HG02938 (cell line): ENCODE data around the gene ADARB2.

Experiments used
- ATAC-seq: cut with Tn5 transposase; IDR thresholded peaks from one replicate; pipeline ENCODE4 v1.9.1; 2021; ENCODE audit warnings: mild to moderate bottlenecking, moderate library complexity; ENCODE audit not compliant: unreplicated experiment

ADARB2 gene

DNA sequence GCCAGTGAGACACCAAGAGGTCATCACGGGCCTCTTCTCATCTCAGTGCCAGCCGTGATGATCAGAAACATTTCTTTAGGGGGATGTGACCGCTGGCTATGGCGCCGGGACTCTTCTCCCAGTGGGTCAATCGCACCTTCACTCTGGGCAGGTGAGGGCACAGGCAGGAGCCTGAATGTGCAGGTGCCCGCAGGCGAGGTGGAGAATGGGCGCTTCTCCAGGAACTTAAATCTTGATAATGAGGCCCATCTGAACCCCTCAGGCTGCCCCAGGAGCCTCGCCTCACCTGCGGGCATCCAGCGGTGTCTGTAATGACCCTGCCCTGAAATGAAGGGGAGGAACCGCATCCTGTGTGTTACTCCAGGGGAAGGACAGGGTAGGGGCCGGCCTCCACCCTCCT is 204.7 kb downstream of the ADARB2 start:
- ATAC-seq = no peak

DNA sequence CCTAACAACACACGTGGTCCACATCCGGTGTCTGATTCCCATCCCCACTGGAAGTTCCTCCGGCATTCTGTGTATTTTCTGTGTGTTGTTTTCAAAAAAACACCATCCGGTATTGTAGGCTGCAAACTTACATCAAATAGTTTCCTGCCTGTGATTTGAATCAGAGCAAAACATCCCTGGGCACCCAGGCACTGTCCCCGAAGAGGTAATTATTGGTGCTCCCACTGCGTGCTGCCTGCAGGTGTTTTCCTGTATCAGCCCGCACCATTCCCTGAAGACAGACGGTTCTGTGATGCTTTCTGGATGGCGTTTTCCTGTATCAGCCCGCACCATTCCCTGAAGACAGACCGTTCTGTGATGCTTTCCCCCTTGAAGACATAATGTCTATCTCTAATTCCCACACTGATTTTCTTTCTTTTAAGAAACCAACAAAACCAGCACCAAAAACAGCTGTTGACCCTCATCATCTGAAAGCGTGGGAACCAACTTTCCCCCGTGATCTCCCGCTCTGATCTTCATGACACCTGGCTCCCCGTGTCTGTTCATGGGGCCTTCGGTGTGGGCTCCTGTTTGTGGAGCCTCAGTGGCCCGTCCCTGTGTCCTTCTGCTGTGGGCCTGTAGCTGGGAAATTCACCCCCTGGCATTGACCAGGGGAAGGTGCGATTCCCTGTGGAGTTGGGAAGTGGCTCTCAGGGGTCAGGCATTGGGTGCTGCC is 205.3 kb downstream of the ADARB2 start:
- ATAC-seq = no peak

DNA sequence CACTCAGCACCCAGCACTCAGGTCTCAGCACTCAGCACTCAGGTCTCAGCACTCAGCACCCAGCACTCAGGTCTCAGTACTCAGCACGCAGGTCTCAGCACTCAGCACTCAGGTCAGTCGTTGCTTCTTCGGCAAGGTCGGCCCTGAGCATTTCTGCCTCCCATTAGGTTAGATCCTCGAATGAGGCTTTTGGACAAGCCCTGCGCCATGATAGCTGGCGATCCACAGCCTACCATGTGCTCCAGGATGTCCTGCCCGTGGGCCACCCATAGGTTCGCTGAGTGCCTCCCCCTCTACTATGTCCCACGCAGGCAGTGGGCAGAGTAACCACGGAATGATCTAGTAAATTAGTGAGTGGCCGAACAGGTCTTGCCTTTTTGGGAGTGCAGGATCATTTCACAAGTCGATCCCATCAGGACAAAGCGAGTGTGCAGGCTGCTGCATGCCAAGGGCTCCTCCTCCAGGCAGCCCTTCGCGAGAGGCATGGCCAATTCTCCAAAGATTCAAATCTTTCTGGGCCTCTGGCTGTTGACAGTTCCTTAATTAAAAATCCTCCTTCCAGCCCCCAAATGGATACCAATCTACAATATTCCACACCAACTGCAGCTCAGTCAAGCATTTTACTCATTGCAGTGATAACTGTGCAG is 206.3 kb downstream of the ADARB2 start:
- ATAC-seq = no peak

DNA sequence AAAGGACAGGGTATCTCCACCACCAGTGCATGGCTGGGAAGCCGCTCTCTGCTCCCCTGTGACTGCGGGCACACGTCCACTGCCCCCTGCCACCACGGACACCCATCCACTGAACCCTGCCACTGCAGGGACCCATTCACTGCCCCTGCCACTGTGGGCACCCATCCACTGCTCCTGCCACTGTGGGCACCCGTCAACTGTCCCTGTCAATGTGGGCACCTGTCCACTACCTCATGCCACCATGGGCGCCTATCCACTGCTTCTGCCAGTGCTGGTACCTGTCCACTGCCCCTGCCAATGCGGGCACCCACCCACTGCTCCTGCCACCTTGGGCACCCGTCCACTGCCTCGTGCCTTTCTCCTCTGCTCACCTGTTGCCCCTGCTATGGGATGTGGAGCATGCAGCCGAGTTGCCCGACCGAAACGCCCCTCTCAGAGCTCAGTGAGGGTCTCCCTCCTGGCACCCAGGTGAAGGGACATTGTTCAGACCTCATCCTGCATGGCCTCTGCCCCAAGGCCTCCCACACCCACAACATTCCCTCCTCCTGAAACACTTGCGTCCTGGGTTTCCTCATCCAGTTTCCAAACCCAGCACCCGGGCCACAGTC is 207.4 kb downstream of the ADARB2 start:
- ATAC-seq = no peak

DNA sequence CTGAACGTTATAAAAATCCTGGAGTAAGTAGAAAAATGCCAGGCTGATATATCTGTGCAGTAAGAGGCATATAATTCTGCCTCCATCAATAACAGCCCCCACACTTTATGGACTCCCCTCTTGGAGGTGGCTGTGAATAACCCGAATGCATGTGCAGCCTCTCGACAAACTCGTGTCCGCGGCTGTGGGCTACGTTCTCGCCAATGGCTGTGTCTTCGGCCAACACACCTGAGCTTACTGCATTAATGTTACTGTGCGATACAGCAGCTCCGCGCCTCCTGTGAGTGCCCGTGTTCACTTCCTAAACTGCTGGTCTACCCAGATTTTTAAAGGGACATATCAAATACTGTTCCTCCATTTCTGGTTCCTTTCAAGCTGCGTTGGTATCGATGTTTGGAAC is 209.4 kb downstream of the ADARB2 start:
- ATAC-seq = no peak

DNA sequence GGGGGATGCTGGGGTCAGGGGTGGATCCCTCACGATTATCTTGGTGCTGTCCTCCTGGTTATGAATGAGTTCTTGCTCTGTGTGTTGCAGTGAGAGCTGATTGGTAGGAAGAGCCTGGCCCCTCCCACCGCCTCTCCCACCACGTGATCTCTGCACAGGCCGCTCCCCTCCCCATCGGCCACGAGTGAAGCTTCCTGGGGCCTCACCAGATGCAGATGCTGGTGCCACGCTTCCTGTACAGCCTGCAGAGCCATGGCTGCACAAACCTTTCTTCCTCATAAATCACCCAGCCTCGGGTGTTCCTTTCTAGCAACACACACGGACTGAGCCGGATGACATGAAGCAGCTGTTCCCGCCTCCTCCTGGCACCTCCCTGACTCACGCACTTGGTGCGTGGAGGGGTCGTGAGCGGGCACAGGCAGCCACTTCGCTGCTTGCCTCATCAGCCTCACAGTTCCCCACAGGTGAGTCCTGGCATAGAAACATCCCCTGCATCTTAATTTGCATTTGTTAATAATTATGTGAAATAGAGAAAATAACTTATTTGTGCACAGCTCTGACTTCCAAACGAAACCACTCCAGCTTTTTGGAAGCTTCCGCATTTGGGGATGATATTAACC is 210.8 kb downstream of the ADARB2 start:
- no peak for ATAC-seq

DNA sequence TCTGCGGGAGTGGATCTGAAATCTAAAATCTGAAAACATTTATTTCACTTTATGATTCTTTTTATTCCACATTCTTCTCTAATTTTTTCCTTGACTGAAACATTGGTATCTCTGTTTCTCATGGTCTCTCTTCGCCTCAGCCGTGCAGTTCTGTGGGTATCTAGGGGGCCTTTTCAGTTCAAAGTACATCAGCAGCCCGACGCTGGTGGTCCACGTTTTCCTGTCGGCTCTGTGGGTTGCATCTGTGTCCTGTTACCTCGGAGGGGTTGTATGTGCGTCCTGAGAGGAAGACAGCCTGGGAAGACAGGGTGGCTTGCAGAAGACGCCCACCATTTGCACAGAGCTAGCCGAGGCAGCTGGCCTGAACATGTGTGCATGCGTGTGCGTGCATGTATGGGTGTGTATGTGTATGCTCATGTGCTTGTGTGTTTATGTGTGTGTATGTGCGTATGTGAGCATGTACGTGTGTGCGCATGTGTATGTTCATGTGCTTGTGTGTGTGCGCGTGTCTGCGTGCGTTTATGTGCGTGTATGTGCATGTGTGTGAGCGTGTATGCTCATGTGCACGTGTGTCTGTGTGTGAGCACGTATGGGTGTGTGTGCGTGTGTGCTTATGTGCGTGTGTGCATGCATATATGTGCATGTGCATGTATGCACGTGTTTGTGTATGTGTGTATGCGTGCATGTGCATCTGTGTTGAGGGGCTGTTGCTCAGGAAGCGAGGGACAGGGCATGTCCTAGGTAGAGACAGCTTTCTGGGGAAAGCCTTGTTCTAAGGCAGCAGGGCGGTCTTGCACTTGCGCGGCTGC is 211.8 kb downstream of the ADARB2 start:
- ATAC-seq = no peak

DNA sequence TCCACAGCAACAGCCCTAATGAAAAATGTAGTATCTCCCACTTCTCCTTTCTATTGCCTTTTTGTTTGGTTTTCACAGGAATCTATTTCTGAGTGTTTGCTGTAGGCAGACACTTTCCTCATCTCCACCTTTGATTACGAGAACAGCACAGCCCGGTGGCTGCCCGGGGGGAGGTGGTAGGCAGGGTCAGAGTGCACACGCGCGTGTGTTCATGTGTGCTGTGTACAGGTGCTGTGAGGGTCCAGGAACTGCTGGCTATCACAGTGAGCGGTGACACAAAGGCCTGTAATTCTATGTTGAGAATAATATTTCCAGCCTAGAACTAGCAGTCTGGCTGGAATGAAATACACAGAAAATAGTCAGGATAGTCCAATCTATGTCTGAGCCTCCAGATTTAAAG is 212.8 kb downstream of the ADARB2 start:
- ATAC-seq = no peak

DNA sequence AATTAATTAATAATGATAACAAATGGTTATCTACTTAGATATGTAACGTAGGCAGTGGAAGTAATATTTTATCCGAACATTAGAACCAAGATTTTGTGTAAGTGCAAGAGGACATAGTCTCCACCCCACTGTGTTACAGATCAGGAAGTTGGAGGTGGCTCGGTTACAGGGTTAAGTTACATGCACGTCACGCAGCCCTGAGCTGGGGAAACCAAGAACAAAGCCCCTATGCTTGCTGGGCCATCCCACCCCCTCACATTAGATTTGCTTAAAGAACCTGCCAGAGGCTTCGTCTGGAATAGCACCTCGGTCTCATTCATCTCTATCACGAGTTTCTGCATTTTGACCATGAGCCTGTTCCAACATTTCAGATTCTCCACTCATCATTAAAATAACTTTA is 214.1 kb downstream of the ADARB2 start:
- ATAC-seq = no peak

DNA sequence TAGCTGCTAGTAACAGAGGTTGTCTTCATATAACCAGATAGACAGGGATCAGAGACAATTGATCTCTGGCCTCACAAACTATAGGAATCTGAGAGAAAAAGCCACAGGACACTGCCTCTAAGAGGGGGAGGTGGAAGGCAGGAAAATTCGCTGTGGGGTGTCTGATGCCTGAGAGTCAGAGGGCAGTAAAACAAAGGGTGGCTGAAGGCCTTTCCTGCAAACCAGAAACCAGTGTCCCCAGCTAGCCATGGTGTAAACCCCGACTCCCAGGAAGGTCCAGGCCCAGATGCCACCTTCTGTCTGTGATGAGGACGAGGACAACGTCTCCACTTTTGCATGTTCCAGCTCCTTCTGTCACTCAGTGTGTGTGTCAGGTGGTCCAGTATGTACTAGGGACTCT is 215.1 kb downstream of the ADARB2 start:
- no peak for ATAC-seq

DNA sequence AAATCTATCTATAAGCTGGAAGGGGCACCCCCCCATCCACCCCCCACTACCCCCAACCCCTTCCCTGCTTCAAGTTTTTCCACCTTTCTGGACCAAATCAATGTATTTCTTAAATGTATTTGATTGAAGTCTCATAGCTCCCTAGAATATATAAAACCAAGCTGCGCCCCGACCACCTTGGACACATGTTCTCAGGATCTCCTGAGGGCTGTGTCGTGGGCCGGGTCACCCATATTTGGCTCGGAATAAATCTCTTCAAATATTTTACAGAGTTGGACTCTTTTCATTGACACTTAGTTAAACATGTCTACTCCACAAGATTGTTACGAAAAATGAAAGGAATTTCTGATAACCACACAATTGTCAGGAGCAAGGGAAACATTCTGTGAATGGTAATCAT is 215.6 kb downstream of the ADARB2 start:
- ATAC-seq = no peak

DNA sequence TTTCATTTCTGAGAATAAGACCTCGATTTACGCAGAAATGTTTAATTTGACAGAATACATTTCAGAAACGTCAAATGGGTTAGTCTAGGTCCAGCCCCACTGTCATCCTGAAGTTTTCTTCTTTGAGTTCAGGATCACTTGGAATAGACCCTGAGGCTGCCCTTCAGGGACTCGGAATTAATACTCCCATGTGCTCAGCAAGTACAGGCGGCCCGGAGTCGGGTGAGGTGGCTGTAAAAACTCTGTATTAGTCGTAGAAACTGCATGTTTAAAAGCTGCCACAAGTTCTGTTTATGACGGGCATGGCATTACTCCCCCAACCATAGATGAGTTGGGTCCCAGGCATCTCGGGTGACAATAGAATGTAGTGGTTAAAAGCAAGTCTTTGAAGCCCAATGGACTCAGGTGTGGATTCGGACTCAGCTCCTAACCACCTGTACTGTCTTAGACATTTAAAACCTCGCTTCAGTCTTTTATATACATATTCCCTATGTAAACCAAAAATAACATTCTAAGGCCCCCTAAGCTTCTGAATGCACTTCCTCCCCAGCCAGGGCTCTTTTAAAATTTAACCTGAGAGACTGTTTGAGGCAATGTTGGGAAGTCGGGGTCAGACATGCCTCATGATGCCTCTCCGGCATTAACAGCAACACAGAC is 216.3 kb downstream of the ADARB2 start:
- no peak for ATAC-seq

DNA sequence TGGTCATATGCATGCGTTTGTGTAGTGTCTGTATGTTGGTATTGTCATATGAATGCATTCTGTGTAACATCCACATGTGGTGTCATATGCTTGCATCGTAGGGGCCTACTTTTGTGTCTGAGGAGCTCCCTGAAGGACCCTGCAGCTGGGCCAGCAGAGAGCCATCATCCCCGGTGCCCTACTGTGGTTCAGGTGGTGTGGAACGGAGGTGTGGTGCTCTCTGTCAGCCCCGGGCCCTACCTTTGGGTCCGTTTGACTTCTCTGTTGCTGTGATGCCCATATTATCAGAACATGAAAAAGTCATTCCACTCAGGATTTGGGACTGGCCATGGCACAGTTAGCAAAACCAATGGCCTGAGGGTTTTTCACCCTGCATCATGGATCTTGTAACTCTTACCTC is 217.9 kb downstream of the ADARB2 start:
- no peak for ATAC-seq

DNA sequence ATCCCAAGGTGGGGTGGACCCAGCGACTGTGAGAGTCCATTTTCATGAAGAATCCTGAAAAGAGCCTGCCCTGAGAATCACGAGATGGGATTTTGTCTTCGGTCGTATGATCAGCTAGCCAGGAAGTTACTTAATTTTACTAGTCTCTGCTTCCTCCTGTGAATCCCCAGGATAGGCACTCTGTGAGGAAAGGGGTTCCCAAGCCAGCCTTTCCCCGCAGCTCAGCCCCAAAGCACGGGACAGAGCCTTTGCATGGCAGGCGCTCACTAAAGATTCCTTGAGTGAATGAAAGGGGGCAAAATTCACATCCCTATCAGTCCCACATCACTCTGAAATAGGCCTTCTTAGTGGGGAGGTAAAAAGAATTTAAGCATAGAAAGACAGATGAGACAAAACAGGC is 219.6 kb downstream of the ADARB2 start:
- ATAC-seq = no peak

DNA sequence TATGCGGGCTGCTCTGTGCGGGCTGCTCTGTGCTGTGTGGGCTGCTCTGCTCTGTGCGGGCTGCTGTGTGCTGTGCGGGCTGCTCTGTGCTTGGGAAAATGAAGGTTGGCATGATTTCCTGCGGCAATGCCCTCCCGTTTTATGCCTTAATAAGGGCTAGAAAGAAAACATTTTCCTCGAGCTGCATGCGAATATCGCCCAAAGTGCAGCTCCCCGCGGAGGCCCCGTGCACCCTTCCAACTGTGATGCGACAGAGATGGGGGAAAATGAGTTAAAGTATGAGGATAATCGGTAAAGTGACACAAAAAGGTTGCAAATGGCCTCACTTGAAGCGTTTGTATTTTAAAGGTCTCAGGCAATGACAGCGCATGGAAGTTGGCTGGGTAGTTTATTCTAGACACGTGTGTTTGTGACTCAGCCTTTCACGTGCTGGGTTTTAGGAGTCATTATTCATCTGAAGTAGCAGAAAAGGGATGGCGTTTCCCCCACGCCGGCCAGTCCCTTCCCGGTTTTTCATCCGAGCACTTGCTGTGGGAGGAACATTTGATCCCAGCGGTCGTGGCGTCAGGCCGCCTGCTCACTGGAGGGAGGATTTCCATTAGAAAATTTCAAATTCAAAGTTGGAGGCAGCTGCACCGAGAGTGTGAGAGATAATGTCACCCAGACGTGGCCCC is 220.7 kb downstream of the ADARB2 start:
- no peak for ATAC-seq

DNA sequence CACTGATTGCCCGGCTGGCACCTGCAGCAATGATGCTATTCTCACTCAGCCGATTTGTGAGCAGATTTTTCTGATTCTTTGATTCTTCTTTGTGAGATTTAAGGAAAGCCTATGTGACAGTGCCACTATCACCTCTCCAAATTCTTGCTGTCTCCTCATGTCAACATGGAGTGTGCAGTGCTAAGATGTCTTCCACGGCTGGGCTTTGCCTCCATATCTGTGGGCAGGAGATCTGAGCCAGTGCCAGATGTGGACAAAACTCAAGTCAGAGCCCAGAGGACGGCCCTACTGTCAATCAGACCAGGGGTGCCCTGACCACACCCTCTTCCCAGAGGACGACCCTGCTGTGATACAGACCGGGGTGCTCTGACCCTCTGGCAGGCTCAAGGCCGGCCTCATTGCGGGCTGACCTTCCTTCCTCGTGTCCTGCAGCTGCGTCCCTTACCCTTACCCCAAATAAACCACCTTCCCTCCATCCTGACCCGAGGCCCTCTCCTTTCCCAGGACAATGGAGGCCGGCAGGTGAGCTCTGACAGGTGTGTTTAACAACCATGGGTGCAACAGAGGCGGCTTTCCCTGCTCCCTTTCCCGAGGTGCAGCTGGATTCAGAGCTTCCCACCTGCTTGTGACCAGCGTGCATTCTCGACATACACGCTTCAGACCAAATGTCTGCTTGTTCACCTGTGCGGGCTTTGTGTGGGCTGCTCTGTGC is 221.4 kb downstream of the ADARB2 start:
- no peak for ATAC-seq

DNA sequence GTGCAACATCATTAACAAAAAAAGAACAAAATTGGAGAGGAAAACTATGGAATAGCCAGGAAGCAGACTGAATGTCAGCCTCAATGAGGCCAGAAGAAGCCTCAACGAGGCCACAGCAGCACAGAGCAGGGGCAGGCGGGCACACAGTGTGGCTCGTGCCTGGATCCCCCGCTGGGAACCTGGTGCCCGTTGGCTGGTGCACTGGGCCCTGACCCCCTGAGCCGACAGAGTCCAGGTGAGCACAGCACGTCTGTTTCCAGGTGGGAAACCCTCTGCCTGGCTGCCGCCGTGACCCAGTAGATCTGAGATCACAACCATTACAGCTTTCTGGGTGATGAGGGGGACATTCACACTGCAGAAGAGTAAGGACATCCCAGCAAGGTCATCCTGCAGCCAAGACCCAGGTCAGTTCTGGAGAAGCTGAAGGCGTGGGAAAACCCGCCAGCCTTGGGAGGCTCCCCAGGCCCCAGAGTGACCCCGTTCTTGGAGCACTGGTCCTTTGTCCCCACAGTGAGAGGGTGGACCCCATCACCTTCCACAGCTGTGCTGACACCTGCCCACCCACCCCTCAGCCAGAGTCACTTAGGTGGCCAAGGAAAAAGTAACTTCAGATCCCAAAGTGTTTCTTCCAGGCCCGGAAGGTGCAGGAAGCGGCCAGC is 222.1 kb downstream of the ADARB2 start:
- ATAC-seq = no peak

DNA sequence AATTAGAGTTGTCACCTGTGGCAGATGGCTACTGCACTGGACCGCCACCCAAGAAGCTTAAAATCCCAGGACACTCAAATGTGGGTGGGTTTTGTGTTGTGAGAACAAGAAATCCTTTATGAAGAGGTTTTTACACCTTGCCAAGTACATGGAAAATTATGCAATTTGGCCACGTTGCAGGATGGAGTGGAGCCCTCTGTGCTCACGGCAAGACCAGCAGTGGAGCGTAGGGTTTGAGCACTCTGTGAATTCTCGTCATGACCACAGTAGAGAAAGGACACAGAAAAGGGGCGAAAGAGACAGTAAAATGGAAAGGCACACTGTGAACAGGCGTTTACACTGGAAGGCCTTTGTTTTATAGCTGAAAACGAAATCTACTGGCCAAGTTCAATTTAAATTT is 222.6 kb downstream of the ADARB2 start:
- no peak for ATAC-seq

DNA sequence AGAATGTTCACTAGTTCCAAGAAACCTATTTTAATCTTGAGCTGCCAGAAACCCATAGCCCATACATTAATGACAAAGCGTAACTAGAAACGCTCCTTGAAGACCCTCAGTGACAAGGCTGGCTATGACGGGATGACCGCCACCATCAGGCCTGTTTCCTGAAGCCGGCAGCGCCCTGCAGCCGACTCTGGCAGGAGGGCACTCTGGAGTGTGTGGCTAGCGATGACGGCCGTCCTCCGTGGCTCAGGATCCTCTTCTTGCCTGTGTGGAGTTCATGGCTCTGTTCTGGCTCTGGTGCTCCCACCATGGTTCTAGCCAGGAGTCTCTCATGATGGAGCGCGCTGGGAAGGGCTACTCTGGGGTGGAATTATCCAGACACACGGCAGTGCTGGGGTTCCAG is 224.1 kb downstream of the ADARB2 start:
- no peak for ATAC-seq
